ENCODE results near the gene WDR4. TPM values are rescaled to one million over a fixed set of nuclear protein-coding genes. Genes with fewer than 3 reads are reported as not detected.
A peak's percentile ranks its signal among the peaks of the same experiment; 100 is the strongest.
"Not testable (repeated sequence)": the region's sequence is repeated elsewhere in the genome, so short reads cannot be mapped to it uniquely, and the experiment has no call there.

WDR4 gene
- total RNA-seq, 6 donors from 2014 or later = 10.2 to 49.2 (median 18.6) TPM

- Histone ChIP-seq H3K4me3 (no peak overlapping the region), H3K27me3 (no peaks in the 10 kb centered on the region), H3K9me3 (no peaks in the 10 kb centered on the region), H3K4me1 (peaks cover 0 to 5% (median 2%) of the 10 kb centered on the region in 4 donors), H3K27ac (no peak overlapping the region), H3K36me3 (peaks cover 0 to 12% (median 2%) of the 10 kb centered on the region in 4 donors)
- no peak for ATAC-seq (ENCODE audit: low FRiP score in 2 of 2)
- no peak for DNase-seq
- no peak for TF ChIP-seq POLR2AphosphoS5 (IDR thresholded peaks at IDR 0.05)
- no peak for TF ChIP-seq CTCF (IDR thresholded peaks at IDR 0.05)
- TF ChIP-seq POLR2A (IDR thresholded peaks at IDR 0.05) = no peak
- no peak for TF ChIP-seq EP300 (IDR thresholded peaks at IDR 0.05)
- WGBS, 2 donors = 81 to 87% methylated on average over 6 of the region's 6 CpGs
Measured at GRCh38 chr21:42835211-42835610, 44.1 kb downstream of the WDR4 start.

- DNase-seq (peak in 1 of 2 donors; percentile 44), ATAC-seq (ENCODE audit: low FRiP score in 2 of 2) (no peak)
- TF ChIP-seq CTCF (IDR thresholded peaks at IDR 0.05) (no peak), POLR2A (IDR thresholded peaks at IDR 0.05) (no peak), POLR2AphosphoS5 (IDR thresholded peaks at IDR 0.05) (no peak), EP300 (IDR thresholded peaks at IDR 0.05) (no peak)
- 94% methylated on average over 12 to 13 of the region's 13 CpGs for WGBS, 2 donors
- Histone ChIP-seq H3K4me1 (peaks cover 0 to 5% (median 2%) of the 10 kb centered on the region in 4 donors), H3K27me3 (no peaks in the 10 kb centered on the region), H3K27ac (no peak overlapping the region), H3K9me3 (no peaks in the 10 kb centered on the region), H3K36me3 (peaks cover 0 to 8% (median 0%) of the 10 kb centered on the region in 4 donors), H3K4me3 (no peak overlapping the region)
Measured at GRCh38 chr21:42834726-42835191, 44.6 kb downstream of the WDR4 start.

- H3K27ac ChIP-seq = no peak overlapping the region
- WGBS, 2 donors = 79 to 80% methylated on average over 23 of the region's 23 CpGs
- ATAC-seq (ENCODE audit: low FRiP score in 2 of 2) (no peak), DNase-seq (peak in 1 of 2 donors; percentile 49)
- H3K9me3 ChIP-seq = no peaks in the 10 kb centered on the region
- H3K36me3 ChIP-seq = peaks cover 0 to under 1% (median 0%) of the 10 kb centered on the region in 4 donors
- peaks cover 0 to 5% (median 2%) of the 10 kb centered on the region in 4 donors for H3K4me1 ChIP-seq
- TF ChIP-seq EP300 (IDR thresholded peaks at IDR 0.05) = no peak
- no peak for TF ChIP-seq POLR2AphosphoS5 (IDR thresholded peaks at IDR 0.05)
- no peak for TF ChIP-seq CTCF (IDR thresholded peaks at IDR 0.05)
- no peak for TF ChIP-seq POLR2A (IDR thresholded peaks at IDR 0.05)
- H3K4me3 ChIP-seq = no peak overlapping the region
- no peaks in the 10 kb centered on the region for H3K27me3 ChIP-seq
Measured at GRCh38 chr21:42833859-42834725, 45.2 kb downstream of the WDR4 start.

GRCh38 chr21:42833439-42833815 lies 45.9 kb downstream of the WDR4 start:
- DNase-seq (no peak), ATAC-seq (ENCODE audit: low FRiP score in 2 of 2) (peak in 1 of 2 donors; percentile 41)
- H3K4me1 ChIP-seq = peaks cover 0 to 5% (median 2%) of the 10 kb centered on the region in 4 donors
- TF ChIP-seq POLR2A (IDR thresholded peaks at IDR 0.05) (no peak), CTCF (IDR thresholded peaks at IDR 0.05) (peak in 2 of 6 experiments; percentile 18 to 22), POLR2AphosphoS5 (IDR thresholded peaks at IDR 0.05) (no peak), EP300 (IDR thresholded peaks at IDR 0.05) (no peak)
- no peaks in the 10 kb centered on the region for H3K27me3 ChIP-seq
- no peaks in the 10 kb centered on the region for H3K9me3 ChIP-seq
- no peak overlapping the region for H3K27ac ChIP-seq
- WGBS, 2 donors = 62 to 70% methylated on average over 7 to 11 of the region's 11 CpGs
- H3K4me3 ChIP-seq = no peak overlapping the region
- no peaks in the 10 kb centered on the region for H3K36me3 ChIP-seq

GRCh38 chr21:42832321-42832630 lies 47.1 kb downstream of the WDR4 start:
- H3K27me3 ChIP-seq; H3K4me1 ChIP-seq; ATAC-seq (ENCODE audit: low FRiP score in 2 of 2); H3K9me3 ChIP-seq; H3K4me3 ChIP-seq; DNase-seq; H3K27ac ChIP-seq; H3K36me3 ChIP-seq: not testable (repeated sequence)
- 88 to 90% methylated on average over 4 of the region's 4 CpGs for WGBS, 2 donors
